Measurements from ENCODE around the gene PCNX1. TPM values are rescaled to one million over a fixed set of nuclear protein-coding genes. Genes with fewer than 3 reads are reported as not detected.
A peak's percentile ranks its signal among the peaks of the same experiment; 100 is the strongest.

PCNX1 gene
- total RNA-seq, 2 experiments from 2014 or later: 32.7 to 42.6 TPM

DNA sequence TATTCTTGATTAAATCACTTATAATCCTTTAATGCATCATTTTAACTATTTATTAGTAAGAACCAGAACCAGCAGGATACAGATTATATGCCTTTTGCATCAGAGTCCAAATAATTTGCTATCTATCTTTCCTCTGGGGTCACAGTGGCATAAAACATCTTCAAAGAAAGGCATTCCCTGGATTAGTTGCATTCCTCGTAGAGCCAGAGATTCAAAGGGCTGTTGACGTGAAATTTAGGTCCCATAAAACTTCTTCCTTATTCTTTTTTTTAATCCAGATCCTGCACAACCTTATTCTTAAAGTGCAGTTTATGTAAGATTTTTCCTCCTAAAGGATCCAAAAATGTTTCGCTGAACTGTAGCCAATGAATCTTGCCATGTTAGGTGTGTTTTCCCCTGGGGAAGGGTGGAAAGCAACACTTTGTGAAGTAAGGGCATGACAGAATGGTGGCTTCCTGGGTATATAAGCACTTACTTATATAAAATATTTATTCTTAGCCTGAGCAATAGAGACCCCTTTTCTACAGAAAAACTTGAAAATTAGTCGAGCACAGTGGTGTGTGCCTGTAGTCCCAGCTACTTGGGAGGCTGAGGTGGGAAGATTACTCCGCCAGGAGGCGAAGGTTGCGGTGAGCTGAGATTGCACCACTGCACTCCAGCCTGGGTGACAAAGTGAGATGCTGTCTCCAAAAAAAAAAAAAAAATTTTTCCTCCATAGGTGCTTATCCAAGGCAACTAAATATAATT lies 208.7 kb downstream of the PCNX1 start:
- no peaks in the 10 kb centered on the region for H3K9me3 Mint-ChIP-seq
- CTCF ChIA-PET: interaction anchor here (1.2 kb wide), 1 partner anchor 739 kb away, joined by 3 read pairs; no protein-coding TSS in a partner anchor
- H3K4me1 Mint-ChIP-seq (ENCODE audit: low read depth): peaks cover 18% of the 10 kb centered on the region
- no peak for TF ChIP-seq CTCF (IDR thresholded peaks at IDR 0.05)
- DNase-seq (no peak), ATAC-seq (no peak)
- no peaks in the 10 kb centered on the region for H3K27me3 Mint-ChIP-seq
- POLR2A ChIA-PET: no interaction called here
- H3K27ac Mint-ChIP-seq: no peak overlapping the region
- intact Hi-C loops (cut with micrococcal nuclease): no loop called here
- H3K36me3 Mint-ChIP-seq (ENCODE audit: low read depth): peaks cover 9% of the 10 kb centered on the region
- H3K4me3 Mint-ChIP-seq: no peak overlapping the region

- H3K27me3 Mint-ChIP-seq: no peaks in the 10 kb centered on the region
- no peak for ATAC-seq
- H3K4me3 Mint-ChIP-seq: no peak overlapping the region
- H3K27ac Mint-ChIP-seq: no peak overlapping the region
- POLR2A ChIA-PET: no interaction called here
- H3K4me1 Mint-ChIP-seq (ENCODE audit: low read depth): peaks cover 17% of the 10 kb centered on the region
- peaks cover 6% of the 10 kb centered on the region for H3K36me3 Mint-ChIP-seq (ENCODE audit: low read depth)
- no peaks in the 10 kb centered on the region for H3K9me3 Mint-ChIP-seq
- DNase-seq: no peak
- CTCF ChIA-PET: interaction anchor here (1.8 kb wide), 1 partner anchor 12 kb away, joined by 7 read pairs; no protein-coding TSS in a partner anchor
- intact Hi-C loops (cut with micrococcal nuclease): no loop called here
- no peak for TF ChIP-seq CTCF (IDR thresholded peaks at IDR 0.05)
Measured at GRCh38 chr14:71116568-71117122, 209.4 kb downstream of the PCNX1 start.

DNA sequence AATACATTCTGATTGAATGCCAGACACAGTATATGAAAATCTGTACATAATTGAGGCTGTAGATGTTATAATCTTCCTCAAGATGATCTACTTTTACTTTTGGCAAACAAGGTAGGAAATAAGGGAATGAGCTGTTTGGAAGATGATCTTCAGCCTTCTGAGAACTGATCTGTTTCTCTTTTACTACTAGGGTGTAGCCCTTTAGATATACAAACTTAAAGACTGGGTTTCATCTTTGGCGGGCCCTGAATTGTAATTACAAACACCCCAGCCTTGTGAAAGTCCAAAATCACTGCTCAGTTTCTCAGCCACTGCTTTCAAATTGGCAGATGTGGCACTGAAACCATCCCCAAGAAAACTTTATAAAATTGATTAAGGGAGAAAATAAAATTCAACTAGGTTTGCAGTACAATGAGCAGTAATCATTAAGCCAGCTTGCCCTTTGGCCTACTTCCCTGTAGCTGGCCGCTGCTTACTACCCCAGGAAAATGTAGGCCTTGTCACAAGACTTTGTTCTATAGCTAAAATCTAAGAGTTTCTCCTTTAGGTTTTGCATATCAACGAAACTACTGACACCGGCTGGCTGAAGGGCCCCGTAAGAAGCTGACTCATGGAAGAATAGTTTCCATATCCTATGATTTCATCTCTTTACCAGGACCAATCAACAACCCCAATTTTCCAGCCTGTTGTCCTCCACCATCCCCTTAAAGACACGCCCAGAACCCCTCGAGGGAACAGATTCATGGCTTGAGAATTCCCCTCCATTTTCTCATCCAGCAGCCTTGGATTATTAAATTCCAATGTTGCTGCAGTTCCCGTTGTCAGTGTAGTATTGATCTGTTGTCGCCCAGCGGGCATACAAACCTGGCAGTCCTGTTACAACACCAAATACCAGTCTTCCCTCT lies 210.8 kb downstream of the PCNX1 start:
- ATAC-seq: peak; percentile 29
- no peak for DNase-seq
- Mint-ChIP-seq H3K4me1 (ENCODE audit: low read depth) (peaks cover 17% of the 10 kb centered on the region), H3K4me3 (no peak overlapping the region), H3K36me3 (ENCODE audit: low read depth) (peaks cover 6% of the 10 kb centered on the region), H3K27ac (peak overlapping the region; percentile 53), H3K9me3 (no peaks in the 10 kb centered on the region), H3K27me3 (no peaks in the 10 kb centered on the region)
- ChIA-PET POLR2A (interaction anchor here (0.9 kb wide), 1 partner anchor 8 kb away, joined by 3 read pairs; no protein-coding TSS in a partner anchor), CTCF (interaction anchor here (0.8 to 2.8 kb wide), 4 partner anchors 13 to 634 kb away, joined by 3 to 11 read pairs (median 6); no protein-coding TSS in a partner anchor)
- intact Hi-C loops (cut with micrococcal nuclease): no loop called here
- TF ChIP-seq CTCF (IDR thresholded peaks at IDR 0.05): no peak

GRCh38 chr14:71119075-71119474 lies 211.8 kb downstream of the PCNX1 start:
- Mint-ChIP-seq H3K27ac (peak overlapping the region; percentile 21), H3K36me3 (ENCODE audit: low read depth) (peaks cover 4% of the 10 kb centered on the region), H3K9me3 (no peaks in the 10 kb centered on the region), H3K27me3 (no peaks in the 10 kb centered on the region), H3K4me1 (ENCODE audit: low read depth) (peaks cover 17% of the 10 kb centered on the region), H3K4me3 (no peak overlapping the region)
- CTCF ChIA-PET: interaction anchor here (1.5 to 2.8 kb wide), 2 partner anchors 19 to 633 kb away, joined by 5 to 11 read pairs; no protein-coding TSS in a partner anchor
- ATAC-seq (peak; percentile 82), DNase-seq (peak; percentile 15)
- intact Hi-C loops (cut with micrococcal nuclease): no loop called here
- TF ChIP-seq CTCF (IDR thresholded peaks at IDR 0.05): no peak
- POLR2A ChIA-PET: interaction anchor here (0.9 kb wide), 1 partner anchor 9 kb away, joined by 3 read pairs; no protein-coding TSS in a partner anchor

All from activated CD8-positive, alpha-beta T cell treated with anti-CD3 and anti-CD28 coated beads for 36 hours (primary cell).